ENCODE measurements around the gene SRP14. TPM values are rescaled to one million over a fixed set of nuclear protein-coding genes. Genes with fewer than 3 reads are reported as not detected.

SRP14 gene
- total and polyA plus RNA-seq, 7 donors = 304 to 467 (median 342) TPM

DNA sequence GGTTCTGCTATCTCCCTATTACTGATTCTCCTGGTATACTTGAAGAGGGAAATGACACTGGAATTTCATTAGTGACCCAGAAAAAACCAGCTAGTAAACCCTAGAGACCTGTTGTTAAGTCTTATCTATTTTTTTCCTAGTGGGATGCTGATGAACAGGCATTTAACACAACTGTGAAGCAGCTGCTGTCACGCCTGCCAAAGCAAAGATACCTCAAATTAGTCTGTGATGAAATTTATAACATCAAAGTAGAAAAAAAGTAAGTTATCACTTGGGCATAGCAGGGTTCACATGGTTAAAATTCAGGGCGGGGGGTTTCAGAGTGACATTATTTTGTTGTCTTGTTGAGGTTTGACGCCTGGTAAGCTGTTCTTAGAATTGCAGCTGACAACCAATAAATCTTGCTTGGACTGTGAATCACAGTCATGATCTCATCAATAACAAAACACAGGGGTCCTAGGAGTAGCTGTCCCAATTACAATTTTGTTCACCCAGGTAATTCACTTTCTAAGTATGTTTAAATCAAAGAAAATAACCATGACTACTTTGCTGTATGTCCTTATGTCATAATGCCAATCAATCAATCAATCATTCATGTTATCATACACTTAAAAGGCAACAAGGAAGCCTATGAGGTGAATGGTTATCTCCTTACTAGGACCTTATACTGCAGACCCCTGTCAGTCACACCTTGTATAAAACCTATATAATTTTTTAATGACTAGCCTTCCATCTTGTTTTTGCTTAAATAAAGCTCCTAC is 4.6 kb downstream of the SRP14 start:
- Histone ChIP-seq H3K27me3 (no peaks in the 10 kb centered on the region), H3K4me1 (peaks cover 0 to 13% (median 8%) of the 10 kb centered on the region in 4 donors), H3K27ac (no peak overlapping the region), H3K36me3 (peaks cover 29 to 82% (median 55%) of the 10 kb centered on the region in 4 donors), H3K4me3 (no peak overlapping the region), H3K9me3 (no peaks in the 10 kb centered on the region)
- intact Hi-C loops (cut with DNase I) = no loop called here
- 80 to 85% methylated on average over 3 of the region's 3 CpGs for WGBS, 2 donors
- DNase-seq = no peak
- no peak for TF ChIP-seq POLR2AphosphoS5 (IDR thresholded peaks at IDR 0.05)
- no peak for TF ChIP-seq POLR2A (IDR thresholded peaks at IDR 0.05)
- TF ChIP-seq, protein P1, sequence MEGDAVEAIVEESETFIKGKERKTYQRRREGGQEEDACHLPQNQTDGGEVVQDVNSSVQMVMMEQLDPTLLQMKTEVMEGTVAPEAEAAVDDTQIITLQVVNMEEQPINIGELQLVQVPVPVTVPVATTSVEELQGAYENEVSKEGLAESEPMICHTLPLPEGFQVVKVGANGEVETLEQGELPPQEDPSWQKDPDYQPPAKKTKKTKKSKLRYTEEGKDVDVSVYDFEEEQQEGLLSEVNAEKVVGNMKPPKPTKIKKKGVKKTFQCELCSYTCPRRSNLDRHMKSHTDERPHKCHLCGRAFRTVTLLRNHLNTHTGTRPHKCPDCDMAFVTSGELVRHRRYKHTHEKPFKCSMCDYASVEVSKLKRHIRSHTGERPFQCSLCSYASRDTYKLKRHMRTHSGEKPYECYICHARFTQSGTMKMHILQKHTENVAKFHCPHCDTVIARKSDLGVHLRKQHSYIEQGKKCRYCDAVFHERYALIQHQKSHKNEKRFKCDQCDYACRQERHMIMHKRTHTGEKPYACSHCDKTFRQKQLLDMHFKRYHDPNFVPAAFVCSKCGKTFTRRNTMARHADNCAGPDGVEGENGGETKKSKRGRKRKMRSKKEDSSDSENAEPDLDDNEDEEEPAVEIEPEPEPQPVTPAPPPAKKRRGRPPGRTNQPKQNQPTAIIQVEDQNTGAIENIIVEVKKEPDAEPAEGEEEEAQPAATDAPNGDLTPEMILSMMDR (IDR thresholded peaks at IDR 0.05) = no peak
- no peak for TF ChIP-seq EP300 (IDR thresholded peaks at IDR 0.05)

DNA sequence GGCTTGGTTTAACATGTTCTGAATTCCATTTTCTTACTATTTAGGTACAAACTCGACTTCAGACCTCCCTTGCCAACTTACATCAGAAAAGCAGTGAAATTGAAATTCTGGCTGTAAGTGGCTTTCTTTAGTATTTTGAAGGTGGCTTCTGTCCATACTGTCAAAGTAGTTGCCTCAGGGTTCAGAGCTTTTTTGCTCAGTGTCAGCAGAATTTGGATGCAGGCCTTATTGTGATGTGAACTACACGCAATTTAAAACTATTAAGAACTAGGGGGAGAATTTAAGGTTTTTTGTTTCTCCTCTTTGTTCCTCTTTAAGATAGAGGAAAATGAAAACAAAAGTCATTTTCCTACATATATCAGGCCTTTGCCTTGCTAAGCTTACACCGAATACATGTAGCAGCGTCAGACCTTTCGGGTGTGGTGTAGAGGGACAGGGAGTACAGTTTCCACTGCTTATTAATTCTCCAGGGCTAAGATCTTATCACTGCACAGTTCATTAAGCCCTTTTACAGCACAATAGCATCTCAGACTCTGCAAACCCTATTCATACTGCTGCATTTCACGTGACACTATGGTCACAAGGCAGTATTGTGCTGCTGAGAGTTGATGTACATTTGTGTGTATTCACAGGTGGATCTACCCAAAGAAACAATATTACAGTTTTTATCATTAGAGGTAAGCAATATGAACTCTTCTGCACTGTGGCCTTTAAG is 6.7 kb downstream of the SRP14 start:
- peaks cover 29 to 96% (median 55%) of the 10 kb centered on the region in 4 donors for H3K36me3 ChIP-seq
- intact Hi-C loops (cut with DNase I) = no loop called here
- no peak overlapping the region for H3K4me3 ChIP-seq
- peak overlapping the region in 2 of 4 donors; percentile 0 to 23 for H3K27ac ChIP-seq
- no peaks in the 10 kb centered on the region for H3K9me3 ChIP-seq
- no peak for DNase-seq
- H3K4me1 ChIP-seq = peaks cover 0 to 4% (median 0%) of the 10 kb centered on the region in 4 donors
- no peaks in the 10 kb centered on the region for H3K27me3 ChIP-seq
- WGBS, 2 donors = 92% methylated on average over 6 of the region's 6 CpGs
- no peak for TF ChIP-seq EP300 (IDR thresholded peaks at IDR 0.05)
- TF ChIP-seq POLR2AphosphoS5 (IDR thresholded peaks at IDR 0.05) = no peak
- TF ChIP-seq, protein P1 (IDR thresholded peaks at IDR 0.05) = no peak
- no peak for TF ChIP-seq POLR2A (IDR thresholded peaks at IDR 0.05)

DNA sequence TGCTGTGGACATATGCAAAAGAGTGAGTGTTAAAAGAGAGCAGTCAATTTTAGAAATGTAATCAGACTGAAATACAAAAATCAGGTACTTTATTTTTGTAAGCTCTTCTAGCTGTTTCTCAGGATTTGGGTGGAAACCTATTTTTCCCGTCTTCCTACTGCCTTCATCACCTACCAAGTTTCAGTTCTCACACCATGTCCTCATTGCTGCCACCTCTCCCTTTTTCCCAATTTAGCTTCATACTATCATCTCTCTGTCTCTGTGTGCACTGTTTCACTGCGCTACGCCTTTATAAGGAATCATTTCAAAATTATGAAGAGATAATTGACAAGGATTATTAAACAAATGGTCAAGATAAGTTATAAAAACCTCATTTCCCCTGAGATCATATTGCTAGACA is 7.7 kb downstream of the SRP14 start:
- TF ChIP-seq POLR2A (IDR thresholded peaks at IDR 0.05) (no peak), POLR2AphosphoS5 (IDR thresholded peaks at IDR 0.05) (no peak), EP300 (IDR thresholded peaks at IDR 0.05) (no peak)
- TF ChIP-seq, protein P1 (IDR thresholded peaks at IDR 0.05) = no peak
- H3K36me3 ChIP-seq = peaks cover 22 to 97% (median 52%) of the 10 kb centered on the region in 4 donors
- DNase-seq = no peak
- H3K4me3 ChIP-seq = no peak overlapping the region
- 95 to 96% methylated on average over 3 of the region's 3 CpGs for WGBS, 2 donors
- H3K9me3 ChIP-seq = no peaks in the 10 kb centered on the region
- no peak overlapping the region for H3K27ac ChIP-seq
- H3K4me1 ChIP-seq = no peaks in the 10 kb centered on the region
- intact Hi-C loops (cut with DNase I) = no loop called here
- H3K27me3 ChIP-seq = no peaks in the 10 kb centered on the region

DNA sequence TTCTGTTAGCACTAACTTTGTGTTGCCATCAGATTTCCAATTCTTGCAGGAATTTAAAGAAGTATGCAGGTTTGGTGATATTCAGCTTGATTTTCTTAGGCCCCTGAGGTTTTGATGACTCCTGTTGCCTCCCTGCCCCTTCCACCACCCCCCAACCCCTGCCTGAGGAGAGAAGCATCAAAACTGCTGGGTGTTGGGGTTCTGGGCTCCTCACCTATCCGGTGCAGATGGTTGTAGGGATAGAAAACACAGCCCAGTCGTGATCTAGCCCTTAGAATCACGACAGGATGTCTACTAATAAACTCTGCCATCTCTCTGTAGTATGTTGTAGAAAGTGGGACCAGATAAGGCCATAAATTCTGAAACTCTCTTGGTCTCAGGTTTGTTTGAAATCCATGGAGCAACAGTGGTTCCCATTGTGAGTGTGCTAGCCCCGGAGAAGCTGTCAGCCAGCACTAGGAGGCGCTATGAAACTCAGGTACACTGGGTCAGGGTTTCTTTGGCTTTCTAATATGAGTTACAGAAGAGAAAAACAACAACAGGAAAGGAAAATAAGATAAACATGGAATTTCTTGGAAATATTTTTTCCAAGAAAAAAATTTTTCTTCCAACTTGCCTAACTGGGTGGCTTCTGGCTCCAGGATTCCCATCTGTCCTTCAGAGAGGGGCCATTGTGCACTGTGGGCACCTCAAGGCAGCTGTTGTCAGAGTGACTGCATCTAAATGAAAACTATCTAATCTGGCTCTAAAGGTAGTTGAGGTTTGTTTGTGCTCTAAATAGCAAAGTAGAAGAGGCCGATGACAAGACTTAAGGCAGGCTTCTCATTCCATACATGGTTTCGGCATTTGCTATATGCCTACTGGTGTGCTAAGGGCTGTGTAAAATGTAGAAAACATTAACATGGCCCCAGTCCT is 8.7 kb downstream of the SRP14 start:
- H3K9me3 ChIP-seq = no peaks in the 10 kb centered on the region
- intact Hi-C loops (cut with DNase I) = no loop called here
- H3K36me3 ChIP-seq = peaks cover 21 to 97% (median 49%) of the 10 kb centered on the region in 4 donors
- 73 to 85% methylated on average over 7 of the region's 7 CpGs for WGBS, 2 donors
- no peak overlapping the region for H3K4me3 ChIP-seq
- no peaks in the 10 kb centered on the region for H3K27me3 ChIP-seq
- TF ChIP-seq EP300 (IDR thresholded peaks at IDR 0.05) (no peak), POLR2AphosphoS5 (IDR thresholded peaks at IDR 0.05) (no peak), POLR2A (IDR thresholded peaks at IDR 0.05) (no peak)
- TF ChIP-seq, protein P1 (IDR thresholded peaks at IDR 0.05) = peak in 1 of 4 experiments; percentile 33
- H3K27ac ChIP-seq = peak overlapping the region in 3 of 4 donors; percentile 12 to 33 (median 22)
- DNase-seq = no peak
- no peaks in the 10 kb centered on the region for H3K4me1 ChIP-seq

Measured in sigmoid colon (tissue), 7 donors.